ENCODE data around the gene TAT. TPM values are rescaled to one million over a fixed set of nuclear protein-coding genes. Genes with fewer than 3 reads are reported as not detected.
"Not testable (repeated sequence)": the region's sequence is repeated elsewhere in the genome, so short reads cannot be mapped to it uniquely, and the experiment has no call there.

Gene TAT
- polyA plus RNA-seq, 1 donor (not counting 4 experiments of a cell fraction or from before 2014, with no cell fraction given), result not detected

GRCh38 chr16:71585318-71585703 is 8.4 kb upstream of the TAT start:
- H3K27ac ChIP-seq (ENCODE audit: control insufficient read depth, insufficient read depth, low read length), result no peak overlapping the region
- H3K79me2 ChIP-seq (ENCODE audit: control insufficient read depth, insufficient read depth, low read length), result no peaks in the 10 kb centered on the region
- DNase-seq (ENCODE audit: low read depth, low spot score) (no peak), FAIRE-seq (no peak)
- H3K9me1 ChIP-seq (ENCODE audit: control insufficient read depth, extremely low read depth, insufficient read depth, low read length), result no peaks in the 10 kb centered on the region
- no peak overlapping the region for H2AFZ ChIP-seq (ENCODE audit: control insufficient read depth, low read length)
- H3K27me3 ChIP-seq (ENCODE audit: control insufficient read depth, extremely low read depth, insufficient read depth, low read length), result no peaks in the 10 kb centered on the region
- H4K20me1 ChIP-seq (ENCODE audit: control insufficient read depth, extremely low read depth, insufficient read depth, low read length), result no peaks in the 10 kb centered on the region
- H3K4me2 ChIP-seq (ENCODE audit: control insufficient read depth, extremely low read depth, insufficient read depth, low read depth, low read length), result no peak overlapping the region
- dilution Hi-C loops (cut with MboI; ENCODE audit: extremely low pct_ligation_motif_present, low sequenced_read_pairs), result no loop called here
- no peaks in the 10 kb centered on the region for H3K36me3 ChIP-seq (ENCODE audit: control insufficient read depth in 2 of 2, extremely low read depth in 1 of 2, insufficient read depth in 2 of 2, low read length in 2 of 2)
- no peaks in the 10 kb centered on the region for H3K9me3 ChIP-seq (ENCODE audit: control insufficient read depth, low read depth, low read length)
- no peak for TF ChIP-seq CTCF (optimal IDR thresholded peaks at IDR 0.05 in 1 of 3, IDR thresholded peaks at IDR 0.05 in 1 of 3, conservative IDR thresholded peaks at IDR 0.05 in 1 of 3; ENCODE audit: extremely low read depth in 1 of 3, insufficient read depth in 2 of 3, low read length in 3 of 3)
- TF ChIP-seq EZH2 (IDR thresholded peaks at IDR 0.05; ENCODE audit: low read length), result no peak
- no peak overlapping the region for H3K9ac ChIP-seq (ENCODE audit: control insufficient read depth, extremely low read depth, insufficient read depth, low read length)
- H3K4me3 ChIP-seq (ENCODE audit: control insufficient read depth in 2 of 3, extremely low read depth in 1 of 3, insufficient read depth in 2 of 3, low read depth in 1 of 3, low read length in 3 of 3), result no peak overlapping the region
- H3K4me1 ChIP-seq (ENCODE audit: control insufficient read depth, extremely low read depth, insufficient read depth, low read length), result no peaks in the 10 kb centered on the region

DNA sequence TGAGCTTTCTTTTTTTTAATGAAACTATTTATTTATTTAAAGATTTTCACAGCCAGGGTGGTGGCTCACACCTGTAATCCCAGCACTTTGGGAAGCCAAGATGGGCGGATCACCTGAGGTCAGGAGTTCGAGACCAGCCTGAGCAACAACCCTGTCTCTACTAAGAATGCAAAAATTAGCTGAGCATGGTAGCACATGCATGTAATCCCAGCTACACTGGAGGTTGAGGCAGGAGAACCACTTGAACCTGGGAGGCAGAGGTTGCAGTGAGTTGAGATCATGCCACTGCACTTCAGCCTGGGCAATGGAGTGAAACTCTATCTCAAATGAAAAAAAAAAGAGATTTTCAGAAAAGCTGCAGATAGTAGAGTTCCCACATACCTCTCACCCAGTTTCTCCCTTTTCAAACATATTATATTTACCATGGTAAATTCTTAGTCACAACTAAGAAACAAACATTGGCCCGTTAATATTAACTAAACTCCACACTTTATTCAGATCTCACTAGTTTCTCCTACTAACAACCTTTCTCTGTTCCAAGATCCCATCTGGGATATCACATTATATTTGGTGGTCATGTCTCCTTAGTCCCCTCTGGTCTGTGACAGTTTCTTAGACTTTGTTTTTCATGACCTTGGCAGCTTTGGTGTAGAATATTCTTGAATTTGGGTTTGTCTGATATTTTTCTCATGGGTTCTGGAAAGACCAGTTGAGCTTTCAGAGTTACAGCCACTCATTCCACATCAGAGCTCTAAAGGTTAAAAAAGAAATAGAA is 7.8 kb upstream of the TAT start:
- no peak for FAIRE-seq
- dilution Hi-C loops (cut with MboI; ENCODE audit: extremely low pct_ligation_motif_present, low sequenced_read_pairs), result no loop called here
- H2AFZ ChIP-seq (ENCODE audit: control insufficient read depth, low read length), result no peak overlapping the region

DNA sequence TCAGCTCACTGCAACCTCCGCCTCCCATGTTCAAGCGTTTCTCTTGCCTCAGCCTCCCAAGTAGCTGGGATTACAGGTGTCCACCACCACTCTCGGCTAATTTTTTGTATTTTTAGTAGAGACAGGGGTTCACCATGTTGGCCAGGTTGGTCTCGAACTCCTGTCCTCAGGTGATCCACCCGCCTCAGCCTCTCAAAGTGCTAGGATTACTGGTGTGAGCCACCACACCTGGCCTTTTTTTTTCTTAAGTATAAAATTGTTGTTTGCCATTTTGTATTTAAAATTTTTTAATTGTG is 5.6 kb upstream of the TAT start:
- dilution Hi-C loops (cut with MboI; ENCODE audit: extremely low pct_ligation_motif_present, low sequenced_read_pairs); H3K9me3 ChIP-seq (ENCODE audit: control insufficient read depth, low read depth, low read length); FAIRE-seq; H3K4me3 ChIP-seq (ENCODE audit: control insufficient read depth in 2 of 3, extremely low read depth in 1 of 3, insufficient read depth in 2 of 3, low read depth in 1 of 3, low read length in 3 of 3); DNase-seq (ENCODE audit: low read depth, low spot score); H3K9ac ChIP-seq (ENCODE audit: control insufficient read depth, extremely low read depth, insufficient read depth, low read length); H3K36me3 ChIP-seq (ENCODE audit: control insufficient read depth in 2 of 2, extremely low read depth in 1 of 2, insufficient read depth in 2 of 2, low read length in 2 of 2); H2AFZ ChIP-seq (ENCODE audit: control insufficient read depth, low read length); H4K20me1 ChIP-seq (ENCODE audit: control insufficient read depth, extremely low read depth, insufficient read depth, low read length); H3K79me2 ChIP-seq (ENCODE audit: control insufficient read depth, insufficient read depth, low read length); H3K27ac ChIP-seq (ENCODE audit: control insufficient read depth, insufficient read depth, low read length); H3K27me3 ChIP-seq (ENCODE audit: control insufficient read depth, extremely low read depth, insufficient read depth, low read length); H3K4me2 ChIP-seq (ENCODE audit: control insufficient read depth, extremely low read depth, insufficient read depth, low read depth, low read length); H3K9me1 ChIP-seq (ENCODE audit: control insufficient read depth, extremely low read depth, insufficient read depth, low read length); H3K4me1 ChIP-seq (ENCODE audit: control insufficient read depth, extremely low read depth, insufficient read depth, low read length): not testable (repeated sequence)

More for the DNA sequence above, 7.8 kb upstream of the TAT start:
- H3K9me1 ChIP-seq (ENCODE audit: control insufficient read depth, extremely low read depth, insufficient read depth, low read length), result no peaks in the 10 kb centered on the region
- no peaks in the 10 kb centered on the region for H3K36me3 ChIP-seq (ENCODE audit: control insufficient read depth in 2 of 2, extremely low read depth in 1 of 2, insufficient read depth in 2 of 2, low read length in 2 of 2)
- H3K9me3 ChIP-seq (ENCODE audit: control insufficient read depth, low read depth, low read length), result no peaks in the 10 kb centered on the region
- H3K27me3 ChIP-seq (ENCODE audit: control insufficient read depth, extremely low read depth, insufficient read depth, low read length), result no peaks in the 10 kb centered on the region
- no peaks in the 10 kb centered on the region for H3K79me2 ChIP-seq (ENCODE audit: control insufficient read depth, insufficient read depth, low read length)
- H3K9ac ChIP-seq (ENCODE audit: control insufficient read depth, extremely low read depth, insufficient read depth, low read length), result no peak overlapping the region
- H3K27ac ChIP-seq (ENCODE audit: control insufficient read depth, insufficient read depth, low read length), result no peak overlapping the region
- no peaks in the 10 kb centered on the region for H3K4me1 ChIP-seq (ENCODE audit: control insufficient read depth, extremely low read depth, insufficient read depth, low read length)
- no peak for TF ChIP-seq CTCF (optimal IDR thresholded peaks at IDR 0.05 in 1 of 3, IDR thresholded peaks at IDR 0.05 in 1 of 3, conservative IDR thresholded peaks at IDR 0.05 in 1 of 3; ENCODE audit: extremely low read depth in 1 of 3, insufficient read depth in 2 of 3, low read length in 3 of 3)
- TF ChIP-seq EZH2 (IDR thresholded peaks at IDR 0.05; ENCODE audit: low read length), result no peak
- H3K4me3 ChIP-seq (ENCODE audit: control insufficient read depth in 2 of 3, extremely low read depth in 1 of 3, insufficient read depth in 2 of 3, low read depth in 1 of 3, low read length in 3 of 3), result no peak overlapping the region
- no peak overlapping the region for H3K4me2 ChIP-seq (ENCODE audit: control insufficient read depth, extremely low read depth, insufficient read depth, low read depth, low read length)
- no peak for DNase-seq (ENCODE audit: low read depth, low spot score)
- no peaks in the 10 kb centered on the region for H4K20me1 ChIP-seq (ENCODE audit: control insufficient read depth, extremely low read depth, insufficient read depth, low read length)
